H9 (cell line): Measurements from ENCODE around the gene RAB17. TPM values are rescaled to one million over a fixed set of nuclear protein-coding genes. Genes with fewer than 3 reads are reported as not detected.

Experiments used
- DNase-seq: peaks from one replicate; pipeline ENCODE4 v3.0.0-alpha.2; 2017
- H2AFZ ChIP-seq: one replicate; pipeline ENCODE4 v1.6.1; 2013; ENCODE audit warnings: mild to moderate bottlenecking, low read length, control low read depth, moderate library complexity
- H2AK5ac ChIP-seq: 2 replicates; pipeline ENCODE4 v1.6.1; 2013; ENCODE audit warnings: low read length, control low read depth, mixed read lengths; ENCODE audit not compliant: insufficient read length
- H2BK120ac ChIP-seq: one replicate; pipeline ENCODE4 v1.6.1; 2013; ENCODE audit warnings: low read depth, mild to moderate bottlenecking, low read length, control low read depth, inconsistent platforms; ENCODE audit not compliant: poor library complexity, severe bottlenecking
- H2BK12ac ChIP-seq: 2 replicates; pipeline ENCODE4 v1.6.1; 2013; ENCODE audit warnings: low read length, control low read depth, mixed read lengths, low read depth; ENCODE audit not compliant: insufficient read length
- H2BK15ac ChIP-seq: 2 replicates; pipeline ENCODE4 v1.6.1; 2013; ENCODE audit warnings: low read depth, low read length, control low read depth
- H2BK20ac ChIP-seq: one replicate; pipeline ENCODE4 v1.6.1; 2013; ENCODE audit warnings: low read depth, mild to moderate bottlenecking, low read length, control low read depth, inconsistent platforms; ENCODE audit not compliant: poor library complexity, severe bottlenecking
- H2BK5ac ChIP-seq: 2 replicates; pipeline ENCODE4 v1.6.1; 2013; ENCODE audit warnings: low read length, control low read depth, mixed read lengths; ENCODE audit not compliant: insufficient read length
- H3K14ac ChIP-seq: 2 replicates; pipeline ENCODE4 v1.6.1; 2013; ENCODE audit warnings: low read length, control low read depth; ENCODE audit not compliant: insufficient read depth
- H3K18ac ChIP-seq: 2 replicates; pipeline ENCODE4 v1.6.1; 2013; ENCODE audit warnings: low read depth, mild to moderate bottlenecking, mixed read lengths, low read length, control low read depth; ENCODE audit not compliant: insufficient read length
- H3K23ac ChIP-seq: 2 replicates; pipeline ENCODE4 v1.6.1; 2013; ENCODE audit warnings: low read length, control low read depth, mixed read lengths, low read depth; ENCODE audit not compliant: insufficient read length
- H3K23me2 ChIP-seq: 2 replicates; pipeline ENCODE4 v1.6.1; 2013; ENCODE audit warnings: low read depth, mild to moderate bottlenecking, mixed read lengths, low read length, control low read depth; ENCODE audit not compliant: insufficient read length, poor library complexity, severe bottlenecking
- H3K27ac ChIP-seq: 2 replicates; pipeline ENCODE4 v1.5.1; 2013; ENCODE audit warnings: low read length, control low read depth, mixed read lengths, low read depth; ENCODE audit not compliant: insufficient read length
- H3K27me3 ChIP-seq: 2 replicates; pipeline ENCODE4 v1.6.1; 2013; ENCODE audit warnings: low read length, control low read depth, inconsistent platforms; ENCODE audit not compliant: insufficient read depth
- H3K4ac ChIP-seq: 2 replicates; pipeline ENCODE4 v1.6.1; 2013; ENCODE audit warnings: low read depth, mild to moderate bottlenecking, control low read depth, inconsistent platforms, low read length, moderate library complexity
- H3K4me1 ChIP-seq: 2 replicates; pipeline ENCODE4 v1.6.1; 2013; ENCODE audit warnings: low read length, control low read depth, inconsistent platforms; ENCODE audit not compliant: insufficient read depth
- H3K4me2 ChIP-seq: 2 replicates; pipeline ENCODE4 v1.6.1; 2013; ENCODE audit warnings: low read length, control low read depth, mixed read lengths; ENCODE audit not compliant: insufficient read length, insufficient read depth
- H3K56ac ChIP-seq: 2 replicates; pipeline ENCODE4 v1.6.1; 2013; ENCODE audit warnings: low read depth, mild to moderate bottlenecking, mixed read lengths, low read length, control low read depth; ENCODE audit not compliant: insufficient read length
- H3K79me1 ChIP-seq: 2 replicates; pipeline ENCODE4 v1.6.1; 2013; ENCODE audit warnings: low read depth, mild to moderate bottlenecking, moderate library complexity, low read length, control low read depth, inconsistent platforms; ENCODE audit not compliant: insufficient read depth, poor library complexity, severe bottlenecking
- H3K79me2 ChIP-seq: 2 replicates; pipeline ENCODE4 v1.6.1; 2013; ENCODE audit warnings: low read length, control low read depth, inconsistent platforms; ENCODE audit not compliant: insufficient read depth
- H3K9ac ChIP-seq: 2 replicates; pipeline ENCODE4 v1.6.1; 2013; ENCODE audit warnings: low read length, control low read depth, mixed read lengths; ENCODE audit not compliant: insufficient read length; ENCODE audit errors: extremely low read depth
- H3K9me3 ChIP-seq: one replicate; pipeline ENCODE4 v1.6.1; 2013; ENCODE audit warnings: low read depth, low read length, inconsistent platforms; ENCODE audit not compliant: control insufficient read depth
- H3T11ph ChIP-seq: one replicate; pipeline ENCODE4 v1.6.1; 2013; ENCODE audit warnings: mild to moderate bottlenecking, low read length, control low read depth, inconsistent platforms
- H4K20me1 ChIP-seq: one replicate; pipeline ENCODE4 v1.6.1; 2013; ENCODE audit not compliant: control insufficient read depth, insufficient read length, insufficient read depth
- H4K5ac ChIP-seq: 2 replicates; pipeline ENCODE4 v1.6.1; 2013; ENCODE audit warnings: low read depth, mild to moderate bottlenecking, mixed read lengths, low read length, control low read depth; ENCODE audit not compliant: insufficient read length
- H4K8ac ChIP-seq: replicated peaks from 2 replicates; pipeline ENCODE4 v1.6.1; 2013; ENCODE audit warnings: low read length, control low read depth, mixed read lengths, low read depth; ENCODE audit not compliant: insufficient read length
- H4K91ac ChIP-seq: 2 replicates; pipeline ENCODE4 v1.6.1; 2013; ENCODE audit warnings: low read depth, mild to moderate bottlenecking, moderate library complexity, mixed read lengths, low read length, control low read depth; ENCODE audit not compliant: insufficient read length
- H3K27ac Mint-ChIP-seq, 3 experiments: 2 replicates in 2 of 3; 3 replicates in 1 of 3; pipeline ENCODE4 v1.8.0; 2020 to 2021; ENCODE audit warnings: mixed read lengths in 3 of 3, mild to moderate bottlenecking in 1 of 3, moderate library complexity in 1 of 3
- H3K27me3 Mint-ChIP-seq: 2 replicates; pipeline ENCODE4 v1.8.0; 2021; ENCODE audit warnings: low read depth, mild to moderate bottlenecking, moderate library complexity, mixed read lengths
- H3K36me3 Mint-ChIP-seq, 3 experiments: 2 replicates in 2 of 3; 3 replicates in 1 of 3; pipeline ENCODE4 v1.8.0; 2020 to 2021; ENCODE audit warnings: low read depth in 3 of 3, mixed read lengths in 3 of 3; ENCODE audit not compliant: insufficient read depth in 1 of 3
- H3K4me1 Mint-ChIP-seq, 2 experiments: 2 replicates each; pipeline ENCODE4 v1.8.0; 2020; ENCODE audit warnings: mixed read lengths in 2 of 2
- H3K4me3 Mint-ChIP-seq, 2 experiments: 2 replicates in 1 of 2; 3 replicates in 1 of 2; pipeline ENCODE4 v1.8.0; 2020 to 2021; ENCODE audit warnings: mild to moderate bottlenecking in 2 of 2, mixed read lengths in 2 of 2, moderate library complexity in 1 of 2
- H3K9me3 Mint-ChIP-seq, 2 experiments: 2 replicates in 1 of 2; 3 replicates in 1 of 2; pipeline ENCODE4 v1.8.0; 2020; ENCODE audit warnings: mild to moderate bottlenecking in 2 of 2, mixed read lengths in 2 of 2, moderate library complexity in 1 of 2
- WGBS: extraction: QIAGEN DNeasy Blood & Tissue Kit; methylation state at CpG from one replicate; pipeline ENCODE4 v1.1.7; 2013; ENCODE audit warnings: missing lambda C conversion rate, low lambda C conversion rate, mixed read lengths; ENCODE audit not compliant: insufficient read length; ENCODE audit errors: extremely low coverage; 5-methylcytosine and 5-hydroxymethylcytosine counted together
- total RNA-seq: library from RNA; stranded (reverse); gene quantifications from 2 replicates; pipeline ENCODE4 v1.2.1, GENCODE V29; 2021
- TF ChIP-seq, protein P1 (sequence below): fragments of 200-600 bp; sonication (generic); conservative IDR thresholded peaks from 3 replicates; pipeline ENCODE4 v1.8.0; 2021; ENCODE audit warnings: antibody characterized with exemption, mild to moderate bottlenecking

The RAB17 gene
- total RNA-seq, 1 experiment from 2014 or later, result 31.9 TPM

DNA sequence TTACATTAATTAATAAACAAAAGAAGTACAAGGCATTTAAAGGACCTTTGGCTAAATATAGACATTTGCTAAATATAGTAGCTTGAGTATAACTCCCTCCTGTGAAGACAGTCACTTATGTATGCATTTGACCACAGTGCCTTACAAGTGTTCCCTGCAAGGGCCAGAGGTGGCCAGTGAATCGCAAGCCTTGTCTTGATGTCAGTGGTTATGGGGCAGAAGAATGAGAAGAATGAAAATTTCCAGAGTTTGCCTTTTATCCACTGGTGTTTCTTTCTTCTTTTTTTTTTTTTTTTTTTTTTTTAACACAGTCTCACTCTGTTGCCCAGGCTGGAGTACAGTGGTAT, 38.6 kb upstream of the RAB17 start:
- H3K27me3 ChIP-seq, result peaks cover 3% of the 10 kb centered on the region; the same call in 1 of the 2 replicates

More for the DNA sequence above, 38.6 kb upstream of the RAB17 start:
- Histone ChIP-seq H3K14ac (no peak overlapping the region), H3K79me1 (no peaks in the 10 kb centered on the region), H3K18ac (no peak overlapping the region), H3K4ac (no peak overlapping the region), H4K91ac (no peak overlapping the region), H2BK120ac (no peak overlapping the region), H2BK5ac (no peak overlapping the region), H2BK15ac (no peak overlapping the region), H2AFZ (no peak overlapping the region), H2BK20ac (no peak overlapping the region), H2BK12ac (no peak overlapping the region), H3K4me2 (no peak overlapping the region), H3K23me2 (peaks cover 3% of the 10 kb centered on the region), H3K4me1 (peaks cover 4% of the 10 kb centered on the region; the same call in 1 of the 2 replicates), H3T11ph (no peak overlapping the region), H3K9me3 (no peaks in the 10 kb centered on the region), H3K9ac (no peak overlapping the region), H3K56ac (no peak overlapping the region), H4K20me1 (no peaks in the 10 kb centered on the region), H3K27ac (no peak overlapping the region), H4K8ac (no peak overlapping the region), H2AK5ac (no peak overlapping the region), H3K23ac (no peak overlapping the region), H4K5ac (no peak overlapping the region), H3K79me2 (peaks cover 2% of the 10 kb centered on the region; the same call in 1 of the 2 replicates)
- TF ChIP-seq, protein P1, sequence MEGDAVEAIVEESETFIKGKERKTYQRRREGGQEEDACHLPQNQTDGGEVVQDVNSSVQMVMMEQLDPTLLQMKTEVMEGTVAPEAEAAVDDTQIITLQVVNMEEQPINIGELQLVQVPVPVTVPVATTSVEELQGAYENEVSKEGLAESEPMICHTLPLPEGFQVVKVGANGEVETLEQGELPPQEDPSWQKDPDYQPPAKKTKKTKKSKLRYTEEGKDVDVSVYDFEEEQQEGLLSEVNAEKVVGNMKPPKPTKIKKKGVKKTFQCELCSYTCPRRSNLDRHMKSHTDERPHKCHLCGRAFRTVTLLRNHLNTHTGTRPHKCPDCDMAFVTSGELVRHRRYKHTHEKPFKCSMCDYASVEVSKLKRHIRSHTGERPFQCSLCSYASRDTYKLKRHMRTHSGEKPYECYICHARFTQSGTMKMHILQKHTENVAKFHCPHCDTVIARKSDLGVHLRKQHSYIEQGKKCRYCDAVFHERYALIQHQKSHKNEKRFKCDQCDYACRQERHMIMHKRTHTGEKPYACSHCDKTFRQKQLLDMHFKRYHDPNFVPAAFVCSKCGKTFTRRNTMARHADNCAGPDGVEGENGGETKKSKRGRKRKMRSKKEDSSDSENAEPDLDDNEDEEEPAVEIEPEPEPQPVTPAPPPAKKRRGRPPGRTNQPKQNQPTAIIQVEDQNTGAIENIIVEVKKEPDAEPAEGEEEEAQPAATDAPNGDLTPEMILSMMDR, result no peak
- Mint-ChIP-seq H3K4me3 (peak overlapping the region in 1 of 2 experiments; percentile 38; a peak in 1 of 5 replicates), H3K4me1 (peaks cover 22 to 30% of the 10 kb centered on the region in 2 experiments), H3K9me3 (peaks cover under 1 to 4% of the 10 kb centered on the region in 2 experiments; a peak in 3 of 5 replicates), H3K36me3 (peaks cover 9 to 14% (median 9%) of the 10 kb centered on the region in 3 experiments), H3K27ac (no peak overlapping the region), H3K27me3 (peaks cover 41% of the 10 kb centered on the region)
- no peak for DNase-seq
- WGBS, result no CpG with 5 or more reads among the region's 1 CpG
